Nephron progenitor cell (in vitro differentiated cells): ENCODE results near the gene ABAT.

ENCODE experiments used
- DNase-seq: peaks from one replicate; pipeline ENCODE4 v3.0.0; 2021
- H3K27ac Mint-ChIP-seq: 2 replicates; pipeline ENCODE4 v1.8.0; 2021; ENCODE audit warnings: mild to moderate bottlenecking, moderate library complexity, mixed read lengths
- H3K27me3 Mint-ChIP-seq: 2 replicates; pipeline ENCODE4 v1.8.0; 2021; ENCODE audit warnings: mild to moderate bottlenecking, low read depth, mixed read lengths; ENCODE audit not compliant: poor library complexity
- H3K36me3 Mint-ChIP-seq: 2 replicates; pipeline ENCODE4 v1.8.0; 2021; ENCODE audit warnings: low read depth, mixed read lengths
- H3K4me1 Mint-ChIP-seq: 2 replicates; pipeline ENCODE4 v1.8.0; 2021; ENCODE audit warnings: mixed read lengths
- H3K4me3 Mint-ChIP-seq: 2 replicates; pipeline ENCODE4 v1.8.0; 2021; ENCODE audit warnings: mild to moderate bottlenecking, moderate library complexity, mixed read lengths
- H3K9me3 Mint-ChIP-seq: 2 replicates; pipeline ENCODE4 v1.8.0; 2021; ENCODE audit warnings: mild to moderate bottlenecking, moderate library complexity, mixed read lengths
- CTCF ChIP-seq: fragments of 200-600 bp; sonication (generic); IDR thresholded peaks from 2 replicates; pipeline ENCODE4 v1.5.0; 2021; ENCODE audit warnings: antibody characterized with exemption

The ABAT gene

GRCh38 chr16:8708536-8708935 lies 34.1 kb downstream of the ABAT start:
- no peak for DNase-seq
- Mint-ChIP-seq H3K27ac (no peak overlapping the region), H3K4me1 (peaks cover 47% of the 10 kb centered on the region), H3K9me3 (peaks cover 4% of the 10 kb centered on the region), H3K27me3 (peaks cover 9% of the 10 kb centered on the region), H3K36me3 (no peaks in the 10 kb centered on the region), H3K4me3 (no peak overlapping the region)
- TF ChIP-seq CTCF: no peak

- Mint-ChIP-seq H3K27ac (peak overlapping the region; percentile 96), H3K36me3 (peaks cover 11% of the 10 kb centered on the region), H3K27me3 (peaks cover 14% of the 10 kb centered on the region), H3K4me1 (peaks cover 51% of the 10 kb centered on the region), H3K9me3 (peaks cover 16% of the 10 kb centered on the region), H3K4me3 (peak overlapping the region; percentile 70)
- peak; percentile 86 for DNase-seq
- no peak for TF ChIP-seq CTCF
Measured at GRCh38 chr16:8712589-8713361, 38.4 kb downstream of the ABAT start.

GRCh38 chr16:8713635-8714172 lies 39.3 kb downstream of the ABAT start:
- peaks cover 18% of the 10 kb centered on the region for H3K36me3 Mint-ChIP-seq
- peak; percentile 16 for DNase-seq
- H3K4me1 Mint-ChIP-seq: peaks cover 51% of the 10 kb centered on the region
- H3K4me3 Mint-ChIP-seq: peak overlapping the region; percentile 70
- H3K27me3 Mint-ChIP-seq: peaks cover 14% of the 10 kb centered on the region
- H3K27ac Mint-ChIP-seq: no peak overlapping the region
- H3K9me3 Mint-ChIP-seq: peaks cover 22% of the 10 kb centered on the region
- no peak for TF ChIP-seq CTCF

- Mint-ChIP-seq H3K9me3 (peaks cover 22% of the 10 kb centered on the region), H3K27me3 (peaks cover 14% of the 10 kb centered on the region), H3K36me3 (peaks cover 18% of the 10 kb centered on the region), H3K27ac (no peak overlapping the region), H3K4me3 (peak overlapping the region; percentile 70), H3K4me1 (peaks cover 51% of the 10 kb centered on the region)
- no peak for DNase-seq
- no peak for TF ChIP-seq CTCF
Measured at GRCh38 chr16:8714174-8714573, 39.8 kb downstream of the ABAT start.

- peaks cover 51% of the 10 kb centered on the region for H3K4me1 Mint-ChIP-seq
- H3K27me3 Mint-ChIP-seq: peaks cover 10% of the 10 kb centered on the region
- TF ChIP-seq CTCF: no peak
- DNase-seq: no peak
- peak overlapping the region; percentile 74 for H3K27ac Mint-ChIP-seq
- H3K4me3 Mint-ChIP-seq: peak overlapping the region; percentile 21
- H3K36me3 Mint-ChIP-seq: peaks cover 18% of the 10 kb centered on the region
- peaks cover 22% of the 10 kb centered on the region for H3K9me3 Mint-ChIP-seq
Measured at GRCh38 chr16:8714807-8715206, 40.4 kb downstream of the ABAT start.

- Mint-ChIP-seq H3K27me3 (peaks cover 10% of the 10 kb centered on the region), H3K36me3 (peaks cover 18% of the 10 kb centered on the region), H3K4me3 (no peak overlapping the region), H3K9me3 (peaks cover 22% of the 10 kb centered on the region), H3K4me1 (peaks cover 42% of the 10 kb centered on the region), H3K27ac (no peak overlapping the region)
- TF ChIP-seq CTCF: no peak
- DNase-seq: no peak
Measured at GRCh38 chr16:8716052-8716451, 41.6 kb downstream of the ABAT start.
